NCI-H82 treated with DMSO at 0.1 percent for 48 hours (cell line): Measurements from ENCODE around the gene GMNC.
"Not testable (repeated sequence)": the region's sequence is repeated elsewhere in the genome, so short reads cannot be mapped to it uniquely, and the experiment has no call there.

Experiments
- DNase-seq: peaks from one replicate; lab custom pipeline; 2025; ENCODE audit not compliant: unreplicated experiment; lab: John Stamatoyannopoulos, UW

GMNC gene

DNA sequence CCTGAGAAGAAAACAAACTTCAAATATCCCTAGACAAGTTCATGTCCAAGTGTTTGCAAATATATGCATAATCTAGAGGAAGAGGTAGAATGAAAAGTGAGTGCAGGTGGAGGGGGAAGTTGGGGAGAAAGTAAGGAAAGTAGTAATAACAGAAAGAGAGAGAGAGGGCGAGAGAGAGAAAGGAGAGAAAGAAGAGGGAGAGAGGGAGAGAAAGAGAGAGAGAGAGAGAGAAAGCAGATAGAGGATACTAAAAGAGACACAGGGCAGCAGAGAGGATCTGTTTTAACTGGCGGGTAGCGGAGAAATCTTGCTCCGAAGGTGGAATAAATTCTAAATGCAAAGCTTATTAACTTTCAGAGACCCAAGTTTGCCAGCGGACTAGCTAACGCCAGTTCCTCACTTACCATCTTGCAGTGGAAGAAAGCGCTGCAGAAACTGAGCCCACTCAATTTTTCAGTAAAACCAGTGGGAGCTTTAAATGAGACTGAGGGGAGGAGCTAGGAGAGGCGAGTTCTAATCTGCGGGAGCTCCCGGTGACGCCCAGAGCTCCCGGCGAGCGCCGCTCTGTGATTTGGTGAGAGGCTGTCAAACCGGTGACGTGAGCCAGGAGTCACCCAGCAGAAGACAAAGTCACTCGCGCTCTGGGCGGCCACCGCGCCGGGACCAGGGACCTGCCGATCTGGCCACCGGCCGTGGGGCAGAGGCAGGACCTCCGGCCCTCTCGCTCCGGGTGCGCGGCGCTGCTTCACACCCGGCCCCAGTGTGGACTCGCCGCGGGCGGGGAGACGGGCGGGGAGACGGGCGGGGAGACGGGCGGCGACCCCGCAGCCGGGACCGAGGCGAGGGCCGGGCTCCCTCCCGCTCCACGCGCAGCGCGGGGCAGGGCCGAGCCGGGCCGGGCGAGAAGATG is at the start of gene GMNC:
GMNC (minus strand) TSS at position 486 of the 910 bp plus-strand sequence; CDS start at position 407, 79 bp downstream.
- DNase-seq = peak; percentile 67

DNA sequence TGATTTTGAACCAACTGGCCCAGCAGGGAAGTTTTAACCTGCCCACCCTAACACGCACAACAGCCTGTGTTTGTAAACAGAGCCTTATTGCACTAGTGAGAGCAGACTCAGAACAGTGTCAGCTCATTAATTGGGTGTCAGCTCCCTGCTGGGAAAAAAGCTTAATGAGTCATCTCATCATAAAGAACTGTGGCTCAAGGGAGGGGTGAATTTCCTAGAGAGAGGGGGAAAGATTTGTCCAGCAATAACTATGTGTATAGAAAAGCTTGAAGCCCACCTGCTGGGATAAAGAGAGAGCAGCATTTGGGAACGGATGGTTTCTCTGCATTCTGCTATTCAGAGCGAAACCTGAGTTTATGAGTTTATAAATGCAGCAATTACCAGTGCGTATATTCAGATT is 48.9 kb upstream of the GMNC start:
- DNase-seq = peak; percentile 23

GRCh38 chr3:190909908-190910307 is 47.4 kb upstream of the GMNC start:
- DNase-seq = no peak

DNA sequence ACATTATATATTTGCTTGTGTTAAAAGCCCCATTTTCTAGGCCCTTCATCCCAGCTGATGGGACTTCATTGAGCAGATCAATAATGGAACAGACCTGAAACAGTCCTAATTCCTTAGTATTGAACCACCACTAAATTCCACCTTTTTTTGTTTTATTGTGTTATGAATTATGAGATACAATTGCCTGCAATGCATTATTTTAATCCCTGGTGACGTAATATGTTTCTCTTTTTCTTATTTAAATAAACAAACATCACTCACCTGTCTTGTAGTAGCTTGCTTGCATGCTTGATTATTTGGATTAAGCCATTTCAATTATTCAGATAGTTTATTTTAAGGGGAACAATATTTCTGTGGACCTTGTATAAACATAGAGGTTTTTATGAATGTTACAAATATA is 40.7 kb upstream of the GMNC start:
- no peak for DNase-seq

DNA sequence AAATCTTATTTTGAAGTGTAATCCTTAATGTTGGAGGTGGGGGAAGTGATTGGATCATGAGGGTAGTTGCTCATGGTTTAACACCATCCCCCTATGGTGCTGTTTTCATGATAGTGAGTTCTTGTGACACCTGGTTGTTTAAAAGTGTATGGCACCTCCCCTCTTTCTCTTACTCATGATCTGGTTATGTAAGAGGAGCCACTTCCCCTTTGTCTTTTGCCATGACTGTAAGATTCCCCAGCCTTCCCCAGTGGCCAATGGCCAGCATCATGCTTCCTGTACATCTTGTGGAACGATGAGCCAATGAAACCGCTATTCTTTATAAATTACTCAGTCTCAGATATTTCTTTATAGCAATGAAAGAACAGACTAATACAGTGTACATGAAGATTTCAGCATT is 39.8 kb upstream of the GMNC start:
- DNase-seq = no peak

GRCh38 chr3:190892395-190892902 is 30.0 kb upstream of the GMNC start:
- DNase-seq = no peak

- no peak for DNase-seq
Observed at GRCh38 chr3:190886945-190887344, 24.5 kb upstream of the GMNC start.

- peak; percentile 68 for DNase-seq
Observed at GRCh38 chr3:190883973-190884832, 21.7 kb upstream of the GMNC start.

DNA sequence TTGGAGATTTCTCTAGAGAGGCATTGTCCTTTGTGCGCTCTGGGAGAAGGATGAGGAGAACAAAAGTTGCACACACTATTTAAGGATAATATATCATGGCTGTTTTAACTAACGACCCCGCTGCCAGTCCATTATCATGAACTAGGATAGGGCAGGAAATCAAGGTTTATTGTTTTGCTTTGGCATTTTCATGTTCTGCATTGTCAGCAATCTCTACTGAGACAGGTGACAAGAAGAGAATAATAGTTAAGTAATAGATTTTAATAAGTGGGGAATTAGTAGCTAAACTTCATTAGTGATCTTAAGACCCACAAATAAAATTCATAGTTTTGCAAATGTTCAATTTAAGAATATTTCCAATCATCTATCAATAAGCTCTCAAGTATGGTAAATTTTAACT is 20.6 kb upstream of the GMNC start:
- no peak for DNase-seq

DNA sequence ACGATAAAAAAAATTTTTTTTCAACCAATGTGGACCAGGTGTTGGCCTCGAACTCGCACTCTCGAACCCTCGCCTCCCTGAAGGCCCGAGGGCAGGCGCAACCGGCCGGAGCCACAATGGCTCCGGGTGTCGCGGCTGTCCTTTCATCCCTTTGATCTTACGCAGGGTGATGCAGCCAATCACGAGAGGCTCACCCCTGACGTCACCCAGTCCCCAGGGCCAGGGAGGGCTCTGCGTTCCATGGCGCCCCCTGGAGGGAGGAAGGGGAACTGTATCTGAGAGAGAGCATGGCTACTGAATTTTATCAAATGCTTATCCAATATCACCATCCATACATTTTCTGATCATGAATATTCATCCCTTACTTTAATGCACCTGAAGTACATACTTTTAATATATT is 15.4 kb upstream of the GMNC start:
- no peak for DNase-seq

GRCh38 chr3:190876433-190876832 is 13.9 kb upstream of the GMNC start:
- DNase-seq = not testable (repeated sequence)

DNA sequence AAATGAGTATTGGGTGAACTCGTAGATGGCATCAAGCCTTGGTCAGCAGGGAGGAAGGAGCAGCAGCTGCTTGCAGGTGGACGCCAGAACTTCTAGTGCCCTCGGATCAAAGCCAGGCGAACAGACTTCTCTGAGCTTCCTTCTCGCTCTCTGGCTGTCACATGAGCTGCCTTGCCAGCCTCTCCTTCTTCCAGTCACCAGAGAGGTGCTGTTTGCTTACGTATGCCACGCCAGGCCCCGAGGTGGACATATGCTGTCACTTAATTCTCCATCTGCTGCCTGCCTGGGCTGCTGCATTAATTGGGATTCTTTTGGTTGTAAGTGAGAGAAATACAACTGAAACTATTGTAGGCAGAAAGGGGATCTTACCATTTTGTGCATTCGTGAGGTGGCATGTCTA is 12.6 kb upstream of the GMNC start:
- peak; percentile 22 for DNase-seq

- DNase-seq = no peak
Observed at GRCh38 chr3:190870127-190870526, 7.6 kb upstream of the GMNC start.

GRCh38 chr3:190867071-190867470 is 4.6 kb upstream of the GMNC start:
- DNase-seq = no peak

GRCh38 chr3:190865828-190866227 is 3.3 kb upstream of the GMNC start:
- DNase-seq = no peak

DNA sequence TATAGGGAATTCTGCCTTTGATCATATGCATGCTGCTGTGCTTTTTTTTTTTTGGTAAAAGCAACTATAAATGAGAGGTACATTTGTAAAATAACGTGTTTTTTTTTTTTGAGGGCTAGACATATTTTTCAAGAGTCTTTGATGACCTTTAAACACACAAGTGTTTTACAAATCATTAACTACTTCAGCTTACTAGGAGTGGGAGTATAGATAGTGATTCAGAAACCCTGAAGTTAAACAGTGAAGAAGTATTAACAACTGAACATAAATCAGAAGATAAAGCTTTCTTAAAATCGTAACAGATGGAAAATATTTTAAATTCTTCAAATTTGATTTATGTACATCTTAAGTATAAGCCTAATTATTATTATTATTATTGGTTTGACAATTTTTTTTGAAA is 2.9 kb upstream of the GMNC start:
- no peak for DNase-seq

- no peak for DNase-seq
Observed at GRCh38 chr3:190864002-190864401, 1.5 kb upstream of the GMNC start.

DNA sequence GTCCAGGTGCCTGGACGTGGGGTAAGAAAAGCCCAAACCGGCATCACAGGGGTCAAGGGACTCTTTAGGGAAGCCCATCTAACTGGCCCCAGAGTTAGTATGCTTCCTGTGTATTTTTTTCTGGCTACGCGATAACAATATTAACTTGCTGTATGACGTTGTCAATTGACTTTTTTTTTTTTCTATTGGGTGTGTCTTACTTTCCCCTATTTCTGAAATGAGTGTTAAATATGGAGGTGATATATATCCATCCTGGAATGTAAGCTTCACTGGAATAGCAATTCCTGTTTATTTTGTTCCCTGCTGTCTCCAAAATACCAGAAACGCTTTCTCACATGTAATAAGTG is 598 bp upstream of the GMNC start:
- DNase-seq = no peak

- no peak for DNase-seq
Observed at GRCh38 chr3:190860521-190860920, 2.0 kb downstream of the GMNC start.

DNA sequence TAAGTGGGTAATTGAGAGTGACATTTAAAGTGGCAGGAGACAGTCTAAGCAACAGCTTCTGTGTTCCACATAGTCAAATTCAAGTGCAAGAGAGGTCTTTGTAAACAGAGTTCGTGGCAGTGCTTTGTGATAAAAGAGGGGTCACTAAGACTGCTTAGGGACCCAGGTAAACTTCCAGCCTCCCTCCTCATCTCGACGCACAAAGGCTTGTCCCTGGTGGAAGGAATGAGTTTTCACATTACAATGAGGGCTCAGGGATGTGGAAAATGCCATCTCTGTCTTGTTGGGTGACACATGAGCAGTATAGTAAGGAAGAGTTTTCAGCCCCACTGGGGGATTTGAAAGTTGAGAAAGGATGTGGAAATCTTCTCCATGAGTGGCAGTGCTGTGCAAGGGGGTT is 7.3 kb downstream of the GMNC start:
- DNase-seq = no peak

GRCh38 chr3:190854062-190854461 is 8.4 kb downstream of the GMNC start:
- DNase-seq = no peak

DNA sequence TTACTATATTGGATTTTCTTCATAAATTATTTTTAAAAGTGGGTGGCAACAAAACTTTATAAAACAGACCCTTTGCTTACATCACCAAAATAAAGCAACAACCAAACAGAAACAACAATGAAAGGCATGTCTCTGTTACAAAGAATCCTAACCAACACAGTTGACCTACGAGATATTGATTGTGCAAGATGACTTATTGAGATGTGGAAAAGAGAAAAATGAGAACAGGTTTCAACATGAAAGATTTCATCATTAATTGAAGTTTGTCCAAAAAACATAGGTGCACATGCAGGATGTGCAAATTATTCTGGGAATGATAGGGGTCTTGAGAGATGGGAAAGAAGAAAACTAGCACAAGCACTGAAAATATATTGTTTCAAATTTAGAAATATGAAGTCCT is 9.0 kb downstream of the GMNC start:
- no peak for DNase-seq
